GM21528 (cell line): Measurements from ENCODE around the gene PKD1.

Experiments
- ATAC-seq: cut with Tn5 transposase; IDR thresholded peaks from one replicate; pipeline ENCODE4 v1.9.1; 2021; ENCODE audit warnings: mild to moderate bottlenecking, moderate library complexity; ENCODE audit not compliant: unreplicated experiment, low FRiP score

Gene PKD1

DNA sequence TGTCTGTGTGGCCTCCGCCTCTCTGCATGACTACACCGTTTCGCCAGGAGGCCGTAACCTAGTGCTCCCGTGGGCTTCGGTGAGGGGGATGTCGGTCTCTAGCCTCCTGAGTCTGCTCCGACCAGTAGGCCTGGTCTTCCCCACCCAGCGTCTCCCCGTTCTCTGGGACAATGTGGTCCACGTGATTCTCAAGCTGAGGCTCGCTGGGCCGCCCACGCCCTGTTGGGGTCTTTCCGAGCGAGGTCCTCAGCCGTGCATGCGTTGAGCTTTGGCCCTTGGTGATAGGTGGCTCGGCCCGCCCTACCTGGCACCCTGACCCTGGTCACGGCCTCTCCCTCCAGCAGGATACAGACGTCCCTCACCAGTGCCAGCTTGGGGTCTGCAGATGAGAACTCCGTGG lies 57.0 kb downstream of the PKD1 start:
- ATAC-seq, result no peak

DNA sequence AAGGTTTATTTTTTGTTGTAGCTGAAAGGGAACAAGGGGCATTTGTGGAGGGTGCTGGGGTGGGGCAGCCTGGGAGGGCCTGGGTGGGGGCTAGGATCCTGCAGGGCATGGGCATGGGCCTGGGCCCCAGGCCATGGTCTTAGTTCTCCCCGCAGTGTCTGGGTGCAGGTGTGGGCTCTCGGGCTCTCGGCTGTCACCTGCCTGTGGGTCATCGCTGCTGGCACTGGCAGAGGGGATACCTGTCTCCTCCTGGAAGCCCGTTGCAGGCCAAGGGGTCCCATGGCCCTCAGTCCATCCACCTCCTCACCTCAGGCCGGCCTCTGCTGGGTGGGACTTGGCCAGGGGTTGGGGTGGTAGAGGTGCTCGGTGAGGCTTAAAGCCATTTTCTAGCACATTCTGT lies 57.6 kb downstream of the PKD1 start:
- no peak for ATAC-seq

DNA sequence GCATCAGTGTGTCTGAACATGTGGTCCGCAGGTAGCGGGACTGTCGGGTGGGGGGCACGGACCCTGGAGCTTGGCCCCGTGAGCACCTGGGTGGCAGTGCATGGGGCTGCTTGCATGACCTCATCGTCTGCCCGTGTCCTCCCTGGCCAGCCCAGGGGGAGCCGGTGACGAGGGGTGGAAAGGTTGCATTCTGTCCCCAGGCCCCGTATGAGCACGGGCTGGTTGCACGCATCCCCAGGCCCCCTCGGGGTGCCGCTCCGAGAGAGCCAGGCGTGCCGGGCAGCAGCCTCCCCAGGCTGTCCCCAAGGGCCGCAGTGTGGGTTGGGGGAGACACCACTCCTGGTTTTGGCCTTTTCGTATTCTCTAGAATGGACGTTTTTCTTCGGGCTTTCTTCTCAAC lies 58.0 kb downstream of the PKD1 start:
- no peak for ATAC-seq

DNA sequence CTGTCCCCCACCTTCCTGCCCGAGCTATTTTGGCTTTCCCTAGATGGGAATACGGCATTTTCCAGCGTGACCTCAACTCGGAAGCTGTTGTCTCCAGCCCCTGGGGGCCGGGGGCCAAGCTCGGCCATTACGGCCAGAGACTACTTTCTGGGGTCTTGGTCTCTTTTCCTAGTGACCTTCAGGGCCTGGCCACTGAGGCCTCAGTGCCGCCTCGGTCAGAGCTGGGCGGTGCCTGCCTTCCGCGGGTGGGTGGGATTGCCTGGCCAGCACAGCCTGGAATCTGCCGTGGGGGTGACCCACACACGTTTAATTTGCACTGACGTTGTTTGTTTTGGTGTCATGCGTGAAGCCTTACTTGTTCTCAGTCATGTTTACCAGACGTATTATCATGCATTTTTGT lies 58.7 kb downstream of the PKD1 start:
- no peak for ATAC-seq

DNA sequence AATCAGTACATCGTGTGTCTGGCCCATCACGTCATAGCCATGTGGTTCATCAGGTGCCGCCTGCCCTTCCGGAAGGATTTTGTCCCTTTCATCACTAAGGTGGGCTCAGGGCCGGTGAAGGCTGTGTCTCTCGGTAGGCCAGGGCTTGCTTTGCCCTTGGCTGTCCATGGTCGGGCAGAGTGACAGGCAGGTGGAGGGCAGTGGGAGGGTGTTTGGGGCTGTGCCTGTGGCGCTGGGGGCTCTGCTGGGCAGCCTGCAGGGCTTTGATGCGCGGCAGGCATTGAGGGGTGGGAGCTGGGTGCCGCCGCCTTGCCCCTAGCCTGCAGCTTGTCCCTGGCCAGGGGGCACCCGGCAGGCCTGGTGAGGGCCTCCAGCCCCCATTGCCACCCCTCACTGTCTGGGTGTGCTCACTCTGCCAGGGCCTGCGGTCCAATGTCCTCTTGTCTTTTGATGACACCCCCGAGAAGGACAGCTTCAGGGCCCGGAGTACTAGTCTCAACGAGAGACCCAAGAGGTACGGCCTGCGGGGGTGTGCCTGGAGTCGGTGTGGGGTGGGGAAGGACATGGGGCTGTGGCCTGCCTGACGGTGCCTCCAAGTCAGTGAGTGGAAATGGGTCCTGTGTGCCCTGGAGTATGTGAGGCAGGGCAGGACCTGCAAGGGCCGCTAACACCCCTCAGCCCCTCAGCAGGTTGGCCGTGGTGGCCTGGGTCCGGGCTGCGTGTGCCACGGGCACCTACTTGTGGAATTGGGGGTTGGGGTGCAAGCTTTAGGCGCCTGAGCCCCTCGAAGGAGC lies 59.4 kb downstream of the PKD1 start:
- ATAC-seq, result no peak

DNA sequence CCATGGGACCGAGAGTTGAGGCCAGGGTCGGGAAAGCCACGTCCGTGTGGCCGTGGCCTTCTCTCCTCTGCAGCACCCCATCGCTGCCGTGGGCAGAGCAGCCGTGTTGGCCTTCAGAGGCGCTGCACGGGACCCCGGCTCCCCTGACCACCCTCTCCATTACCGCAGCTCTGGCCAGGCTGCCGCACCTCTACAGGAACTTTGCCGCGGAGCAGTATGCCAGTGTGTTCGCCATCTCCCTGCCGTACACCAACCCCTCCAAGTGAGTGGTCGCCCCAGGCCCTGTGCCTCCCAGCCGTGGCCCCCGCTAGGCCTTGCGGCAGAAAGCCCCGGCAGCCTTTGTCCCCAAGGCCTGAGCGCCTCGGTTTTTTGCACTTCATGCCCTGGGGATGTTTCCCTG lies 60.1 kb downstream of the PKD1 start:
- ATAC-seq, result no peak

DNA sequence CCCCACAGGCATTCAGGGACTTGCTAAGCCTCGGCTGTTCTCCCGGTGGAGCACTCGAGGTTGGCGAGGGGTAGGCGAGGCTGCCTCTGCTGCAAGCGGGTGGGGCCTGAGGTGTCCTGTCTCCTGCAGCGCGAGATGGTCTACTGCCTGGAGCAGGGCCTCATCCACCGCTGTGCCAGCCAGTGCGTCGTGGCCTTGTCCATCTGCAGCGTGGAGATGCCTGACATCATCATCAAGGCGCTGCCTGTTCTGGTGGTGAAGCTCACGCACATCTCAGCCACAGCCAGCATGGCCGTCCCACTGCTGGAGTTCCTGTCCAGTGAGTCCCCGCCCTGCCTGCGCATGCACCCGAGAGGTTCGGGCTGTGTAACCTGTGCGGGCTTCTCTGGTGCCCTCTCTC lies 61.6 kb downstream of the PKD1 start:
- no peak for ATAC-seq

DNA sequence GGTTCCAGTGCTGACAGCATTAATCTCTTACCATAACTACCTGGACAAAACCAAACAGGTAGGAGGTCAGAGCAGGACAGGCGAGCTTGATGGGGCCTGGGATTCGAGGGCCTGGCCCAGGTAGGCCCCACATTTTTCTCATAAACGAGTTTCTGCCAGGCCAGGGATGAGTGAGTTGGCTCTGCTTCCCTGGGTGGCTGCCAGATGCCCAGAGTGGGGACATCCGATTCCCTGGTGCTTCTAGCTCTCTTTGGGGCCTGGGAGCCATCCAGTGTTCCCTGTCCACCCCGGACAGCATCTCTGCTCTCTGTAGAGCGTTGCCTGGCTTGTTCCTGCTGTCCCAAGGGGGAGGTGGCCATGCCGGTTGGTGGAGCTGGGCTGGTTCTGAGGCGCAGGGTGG lies 62.8 kb downstream of the PKD1 start:
- ATAC-seq, result no peak

DNA sequence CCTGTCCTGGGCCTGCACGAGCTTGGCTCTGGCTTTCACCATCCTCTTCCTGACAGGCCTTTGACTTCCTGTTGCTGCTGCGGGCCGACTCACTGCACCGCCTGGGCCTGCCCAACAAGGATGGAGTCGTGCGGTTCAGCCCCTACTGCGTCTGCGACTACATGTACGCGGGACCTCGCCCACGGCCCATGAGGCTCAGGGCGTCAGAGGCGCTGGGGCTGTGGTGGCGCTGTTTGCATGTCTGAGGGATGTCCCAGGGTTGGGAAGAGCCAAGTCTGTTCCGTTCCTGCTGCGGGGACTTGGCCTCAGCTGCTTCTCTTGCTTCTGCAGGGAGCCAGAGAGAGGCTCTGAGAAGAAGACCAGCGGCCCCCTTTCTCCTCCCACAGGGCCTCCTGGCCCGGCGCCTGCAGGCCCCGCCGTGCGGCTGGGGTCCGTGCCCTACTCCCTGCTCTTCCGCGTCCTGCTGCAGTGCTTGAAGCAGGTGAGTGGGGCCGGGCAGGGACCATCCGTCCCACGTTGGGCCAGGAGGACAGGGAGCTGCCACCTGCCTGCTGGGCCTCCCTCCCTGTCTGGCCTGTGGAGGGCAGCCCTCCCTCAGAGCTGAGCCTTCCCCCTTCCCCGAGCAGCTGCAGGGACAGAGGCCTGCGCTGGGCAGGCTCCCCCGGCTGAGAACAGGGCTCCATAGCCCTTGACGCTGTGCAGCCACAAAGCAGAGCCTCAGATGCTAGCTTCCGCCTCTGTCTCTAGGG lies 64.1 kb downstream of the PKD1 start:
- ATAC-seq, result no peak

DNA sequence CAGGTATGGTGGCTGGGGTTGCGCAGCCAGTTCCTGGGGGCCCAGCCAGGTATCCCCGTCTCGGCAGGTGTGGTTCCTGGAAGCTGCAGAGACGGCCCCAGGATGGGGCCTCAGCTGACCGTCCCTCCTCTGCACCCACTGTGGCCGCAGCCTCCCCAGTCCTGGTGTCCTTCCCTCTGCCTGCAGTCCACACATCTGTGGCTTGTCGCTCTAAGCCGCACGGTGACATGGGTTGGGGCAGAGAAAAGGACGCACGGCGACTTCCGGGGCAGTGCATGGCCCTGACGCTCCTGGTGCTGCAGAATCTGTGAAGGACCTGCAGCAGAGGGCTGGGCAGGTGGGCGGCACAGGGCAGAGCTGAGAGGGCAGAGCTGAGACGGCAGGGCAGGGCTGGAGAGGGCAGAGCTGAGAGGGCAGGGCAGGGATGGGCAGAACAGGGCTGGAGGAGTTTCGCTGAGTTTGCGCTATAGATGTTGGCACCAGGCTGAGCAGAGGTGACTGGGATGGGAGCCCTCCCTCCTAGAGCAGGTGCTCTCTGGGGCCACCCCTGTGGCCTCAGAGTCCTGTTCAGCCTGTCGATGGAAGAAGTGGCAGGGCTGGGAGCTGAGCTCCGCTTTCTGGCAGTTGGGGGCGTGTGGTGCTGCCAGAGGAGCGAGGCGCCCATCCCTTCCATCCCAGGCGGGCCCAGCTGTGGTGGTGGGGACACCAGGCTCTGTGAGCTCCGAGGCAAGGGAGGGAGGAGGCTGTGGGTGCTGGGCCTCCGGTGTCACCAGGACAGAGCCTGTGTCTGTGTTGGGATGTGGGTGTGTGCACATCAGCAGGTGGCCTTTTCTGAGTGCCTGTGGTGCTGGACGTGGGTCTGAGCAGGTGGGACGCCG lies 64.9 kb downstream of the PKD1 start:
- no peak for ATAC-seq

DNA sequence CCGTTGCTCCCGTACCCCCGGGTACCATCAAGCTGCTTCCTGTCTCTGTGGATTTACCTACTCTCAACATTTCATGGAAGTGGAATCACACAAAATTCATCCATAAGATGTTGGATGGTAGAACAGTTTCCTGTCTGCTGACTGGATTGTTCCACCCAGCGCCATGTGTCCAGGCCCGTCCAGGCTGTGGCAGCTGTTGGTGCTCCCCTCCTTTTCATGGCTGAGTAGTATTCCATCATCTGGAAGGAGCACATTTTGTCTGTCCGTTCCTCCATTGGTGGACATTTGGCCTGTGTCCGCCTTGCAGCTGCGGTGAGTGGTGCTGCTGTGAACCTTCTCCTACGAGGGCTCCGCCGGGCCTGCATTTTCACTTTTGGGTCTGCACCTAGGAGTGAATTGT lies 69.6 kb downstream of the PKD1 start:
- no peak for ATAC-seq

DNA sequence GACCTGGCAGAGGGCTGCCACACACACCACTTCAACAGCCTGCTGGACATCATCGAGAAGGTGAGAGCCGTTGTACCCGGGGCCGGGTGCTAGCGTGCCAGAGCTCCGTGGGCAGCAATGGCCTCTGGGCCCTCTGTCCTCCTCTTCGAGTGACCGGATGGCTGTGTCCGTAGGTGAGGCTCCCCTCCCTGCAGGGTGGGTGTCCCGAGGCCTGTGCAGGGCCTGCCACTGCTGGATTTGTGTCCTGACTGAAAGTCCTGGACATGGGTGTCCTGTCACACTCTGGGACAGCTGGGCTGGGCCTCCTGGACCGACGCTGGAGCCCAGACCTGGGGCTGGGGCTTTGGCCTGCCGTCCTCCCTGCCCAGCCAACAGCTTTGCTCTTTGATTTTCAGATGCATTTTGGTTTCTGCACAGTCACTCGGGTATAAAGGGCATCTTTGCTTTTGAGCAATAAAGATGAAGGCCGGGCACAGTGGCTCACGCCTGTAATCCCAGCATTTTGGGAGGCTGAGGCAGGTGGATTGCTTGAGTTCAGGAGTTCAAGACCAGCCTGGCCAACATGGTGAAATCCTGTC lies 71.2 kb downstream of the PKD1 start:
- no peak for ATAC-seq

DNA sequence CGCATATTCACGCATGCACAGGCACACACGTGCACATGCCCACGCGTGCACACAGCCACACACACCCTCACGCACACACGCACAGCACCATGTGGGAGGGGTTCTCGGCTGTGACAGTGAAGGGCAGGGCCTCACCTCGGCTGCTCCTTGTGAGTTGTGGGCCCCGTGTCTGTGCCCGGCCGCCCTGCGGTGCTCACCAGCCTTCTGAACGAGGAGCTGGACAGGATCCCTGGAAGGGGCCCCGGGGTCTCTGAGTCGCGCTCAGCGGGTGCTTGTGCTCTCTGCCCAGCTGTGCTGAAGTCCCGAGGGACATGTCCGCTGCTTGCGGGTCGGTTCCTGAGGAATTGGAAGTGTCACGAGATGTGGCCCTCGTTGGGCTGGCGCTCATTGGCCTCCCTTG lies 71.8 kb downstream of the PKD1 start:
- no peak for ATAC-seq

DNA sequence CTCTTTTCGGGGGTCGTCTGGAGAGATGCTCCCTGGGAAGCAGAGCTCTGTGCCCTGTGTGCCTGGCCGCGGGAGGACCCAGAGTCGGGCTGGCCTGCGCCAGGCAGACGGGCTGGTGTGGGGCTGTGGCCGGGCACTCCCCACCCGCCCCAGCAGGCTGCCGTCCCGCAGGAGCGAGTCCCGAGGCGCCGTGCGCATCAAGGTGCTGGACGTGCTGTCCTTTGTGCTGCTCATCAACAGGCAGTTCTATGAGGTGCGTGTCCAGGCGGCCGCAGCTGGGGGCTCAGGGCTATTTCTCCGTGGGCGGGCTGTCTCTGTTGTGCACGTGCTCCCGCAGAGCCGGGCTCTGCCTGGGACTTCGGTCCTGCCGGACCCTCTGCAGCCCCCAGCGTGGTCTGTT lies 72.9 kb downstream of the PKD1 start:
- no peak for ATAC-seq

DNA sequence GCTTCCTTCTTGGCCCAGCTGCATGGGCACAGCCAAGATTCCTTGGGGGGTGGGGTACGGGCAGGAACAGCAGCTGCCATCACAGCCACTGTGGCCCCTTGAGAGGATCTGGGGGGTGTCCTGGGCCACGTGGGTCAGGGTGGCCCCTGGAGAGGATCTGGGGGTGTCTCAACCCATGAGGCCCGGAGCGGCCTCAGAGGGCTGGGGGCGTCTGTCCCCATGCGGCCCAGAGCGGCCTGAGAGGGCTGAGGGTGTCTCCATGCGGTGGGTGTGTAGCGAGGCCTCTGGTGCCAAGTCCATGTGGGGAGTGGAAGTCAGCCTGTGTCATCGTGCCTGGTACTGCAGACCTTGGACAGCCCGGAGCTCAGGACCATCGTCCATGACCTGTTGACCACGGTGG lies 74.2 kb downstream of the PKD1 start:
- ATAC-seq, result no peak

DNA sequence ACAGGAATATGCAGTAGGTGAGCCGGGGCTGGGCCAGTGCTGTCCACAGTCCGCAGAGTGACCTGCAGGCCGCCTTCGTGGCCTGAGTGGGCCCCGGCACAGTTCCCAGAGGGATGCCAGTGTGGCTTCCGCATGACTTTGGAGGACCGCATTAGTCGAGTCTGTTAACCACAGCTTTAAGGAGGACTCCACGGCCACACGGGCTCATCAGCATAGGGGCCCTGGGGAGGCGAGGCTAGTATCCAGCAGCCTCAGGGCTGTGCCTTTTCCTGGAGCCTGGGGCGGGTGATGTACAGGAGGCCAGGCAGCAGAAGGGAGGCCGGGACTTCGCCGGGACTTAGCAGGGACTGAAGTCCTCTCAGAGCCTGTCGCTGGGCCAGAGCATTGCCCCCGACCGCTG lies 74.7 kb downstream of the PKD1 start:
- no peak for ATAC-seq

DNA sequence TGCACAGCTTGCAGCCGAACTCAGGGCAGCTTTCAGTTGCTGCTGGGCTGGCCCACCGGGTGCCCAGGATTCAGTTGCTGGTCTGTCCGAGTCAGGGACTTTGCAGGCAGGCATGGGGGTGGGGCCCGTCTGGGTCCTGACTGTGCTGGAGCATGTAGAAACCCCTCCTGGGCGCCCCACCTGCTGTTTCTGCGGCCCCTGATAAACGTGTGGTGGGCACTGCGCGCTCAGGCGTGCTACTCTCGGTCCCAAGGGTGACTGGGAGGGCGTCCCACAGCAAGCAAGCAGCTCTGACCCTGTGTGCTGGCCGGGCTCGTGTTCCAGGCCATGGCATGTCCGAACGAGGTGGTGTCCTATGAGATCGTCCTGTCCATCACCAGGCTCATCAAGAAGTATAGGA lies 75.4 kb downstream of the PKD1 start:
- no peak for ATAC-seq

DNA sequence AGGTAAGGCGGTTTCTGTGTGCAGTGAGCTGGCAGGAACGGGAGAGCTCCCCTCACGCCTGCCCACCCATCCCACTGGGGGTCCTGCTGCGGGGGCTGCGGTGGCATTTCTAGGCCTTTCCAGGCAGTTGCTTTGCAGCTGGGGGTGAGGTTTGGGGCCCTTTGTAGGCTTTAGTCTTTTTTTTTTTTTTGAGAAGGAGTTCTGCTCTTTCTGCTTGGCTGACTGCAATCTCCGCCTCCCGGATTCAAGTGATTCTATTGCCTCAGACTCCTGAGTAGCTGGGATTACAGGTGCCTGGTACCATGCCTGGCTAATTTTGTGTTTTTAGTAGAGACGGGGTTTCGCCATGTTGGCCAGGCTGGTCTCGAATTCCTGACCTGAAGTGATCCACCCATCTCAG lies 76.8 kb downstream of the PKD1 start:
- ATAC-seq, result no peak

DNA sequence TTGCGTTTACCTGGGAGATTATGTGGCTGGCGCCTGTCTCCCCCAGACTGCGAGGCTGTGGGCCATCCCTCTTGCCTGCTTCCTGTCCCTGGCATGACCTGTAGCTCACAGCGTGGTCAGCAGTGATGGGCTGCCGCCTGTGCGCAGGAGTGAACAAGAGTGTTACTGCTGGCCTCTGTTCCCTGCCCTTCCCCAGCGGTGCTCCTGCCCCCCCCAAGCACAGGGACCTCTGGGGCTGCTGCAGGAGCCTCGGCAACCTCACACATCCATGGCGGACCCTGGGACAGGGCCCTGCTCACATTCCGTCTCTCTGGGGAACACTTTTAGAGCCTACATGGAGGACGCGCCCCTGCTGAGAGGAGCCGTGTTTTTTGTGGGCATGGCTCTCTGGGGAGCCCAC lies 77.3 kb downstream of the PKD1 start:
- no peak for ATAC-seq

DNA sequence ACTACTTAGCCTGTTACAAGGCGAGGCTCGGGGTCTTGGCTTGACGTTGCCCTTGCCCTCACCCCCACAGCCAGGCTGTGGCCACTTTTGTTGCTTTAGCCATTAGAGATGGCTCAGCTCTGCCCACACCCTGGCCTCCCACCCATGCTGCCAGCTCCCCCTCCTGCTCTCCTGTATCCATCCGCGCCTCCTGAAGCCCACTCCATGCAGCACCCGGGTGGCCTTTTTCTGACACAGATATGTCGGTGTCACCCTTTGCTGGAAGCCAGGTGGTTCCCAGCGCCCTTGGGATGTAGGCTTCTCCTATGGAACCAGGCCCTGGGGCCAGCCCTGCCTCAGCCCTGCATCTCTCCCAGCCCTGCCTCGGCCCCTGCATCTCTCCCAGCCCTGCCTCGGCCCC lies 78.3 kb downstream of the PKD1 start:
- no peak for ATAC-seq
